Upper lobe of left lung (tissue), 4 donors: Measurements from ENCODE around the gene UBE2L3.

Experiments
- EP300 ChIP-seq, 4 donors: sonication (generic); formaldehyde crosslinking; IDR thresholded peaks; one replicate each; pipeline ENCODE4 v1.5.1; 2017; ENCODE audit warnings: antibody characterized with exemption in 4 of 4, control low read depth in 2 of 4
- POLR2A ChIP-seq, 4 donors: fragments of 450-650 bp; IDR thresholded peaks; one replicate each; pipeline ENCODE4 v1.5.1; 2016 to 2017; ENCODE audit warnings: antibody characterized with exemption in 4 of 4, mild to moderate bottlenecking in 2 of 4
- POLR2AphosphoS5 ChIP-seq, 2 donors: sonication (generic); formaldehyde crosslinking; IDR thresholded peaks; one replicate each; pipeline ENCODE4 v1.5.1; 2017; ENCODE audit warnings: antibody characterized with exemption in 2 of 2
- TF ChIP-seq, protein P1 (sequence below), 6 experiments: fragments of 450-650 bp in 4 of 6; fragments of 200-600 bp in 2 of 6; sonication (generic) in 2 of 6; IDR thresholded peaks; one replicate each; pipeline ENCODE4 v1.5.1; 2016 to 2019; ENCODE audit warnings: antibody characterized with exemption in 6 of 6

DNA sequence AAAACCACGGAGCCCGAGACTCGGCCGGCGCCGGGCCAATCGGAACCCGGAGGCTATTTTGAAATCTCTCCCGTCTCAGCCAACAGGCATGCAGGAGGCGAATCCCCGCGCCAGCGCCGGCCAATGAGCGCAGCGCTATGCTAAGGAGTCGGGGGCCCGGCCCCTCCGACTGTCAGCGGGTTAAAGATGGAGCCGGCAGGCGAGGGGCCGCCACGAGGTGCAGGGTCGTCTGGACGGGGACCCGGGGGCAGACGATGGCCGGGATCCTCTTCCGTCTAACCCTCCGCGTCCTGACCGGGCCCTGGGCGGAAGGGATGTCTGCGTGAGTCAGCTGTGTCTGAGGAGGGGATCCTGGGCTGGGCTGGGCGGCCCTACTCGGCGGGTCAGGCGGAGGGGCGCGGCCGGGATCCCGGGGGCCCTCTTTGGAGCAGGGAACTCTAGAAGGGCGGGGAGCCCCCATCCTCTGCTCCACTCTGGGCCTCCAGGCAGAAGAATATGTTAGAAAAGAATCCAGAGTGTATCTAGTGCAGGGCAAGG lies 84.6 kb downstream of the UBE2L3 start:
- TF ChIP-seq, protein P1, sequence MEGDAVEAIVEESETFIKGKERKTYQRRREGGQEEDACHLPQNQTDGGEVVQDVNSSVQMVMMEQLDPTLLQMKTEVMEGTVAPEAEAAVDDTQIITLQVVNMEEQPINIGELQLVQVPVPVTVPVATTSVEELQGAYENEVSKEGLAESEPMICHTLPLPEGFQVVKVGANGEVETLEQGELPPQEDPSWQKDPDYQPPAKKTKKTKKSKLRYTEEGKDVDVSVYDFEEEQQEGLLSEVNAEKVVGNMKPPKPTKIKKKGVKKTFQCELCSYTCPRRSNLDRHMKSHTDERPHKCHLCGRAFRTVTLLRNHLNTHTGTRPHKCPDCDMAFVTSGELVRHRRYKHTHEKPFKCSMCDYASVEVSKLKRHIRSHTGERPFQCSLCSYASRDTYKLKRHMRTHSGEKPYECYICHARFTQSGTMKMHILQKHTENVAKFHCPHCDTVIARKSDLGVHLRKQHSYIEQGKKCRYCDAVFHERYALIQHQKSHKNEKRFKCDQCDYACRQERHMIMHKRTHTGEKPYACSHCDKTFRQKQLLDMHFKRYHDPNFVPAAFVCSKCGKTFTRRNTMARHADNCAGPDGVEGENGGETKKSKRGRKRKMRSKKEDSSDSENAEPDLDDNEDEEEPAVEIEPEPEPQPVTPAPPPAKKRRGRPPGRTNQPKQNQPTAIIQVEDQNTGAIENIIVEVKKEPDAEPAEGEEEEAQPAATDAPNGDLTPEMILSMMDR (IDR thresholded peaks at IDR 0.05), result no peak
- TF ChIP-seq POLR2AphosphoS5 (IDR thresholded peaks at IDR 0.05) (no peak), EP300 (IDR thresholded peaks at IDR 0.05) (no peak), POLR2A (IDR thresholded peaks at IDR 0.05) (no peak)
